Mesenchymal stem cell (in vitro differentiated cells and primary cell): ENCODE measurements around the gene RBM17. TPM values are rescaled to one million over a fixed set of nuclear protein-coding genes. Genes with fewer than 3 reads are reported as not detected.
"Not testable (repeated sequence)": the region's sequence is repeated elsewhere in the genome, so short reads cannot be mapped to it uniquely, and the experiment has no call there.

Experiments used
- DNase-seq: peaks from one replicate; pipeline ENCODE4 v3.0.0-alpha.2; 2013
- H2AFZ ChIP-seq: one replicate; pipeline ENCODE4 v1.6.1; 2013; ENCODE audit warnings: low read depth, mild to moderate bottlenecking, control low read depth, inconsistent platforms, low read length, moderate library complexity
- H2AK5ac ChIP-seq: 2 replicates; pipeline ENCODE4 v1.6.1; 2013; ENCODE audit warnings: low read length, moderate library complexity, mild to moderate bottlenecking, inconsistent platforms; ENCODE audit not compliant: severe bottlenecking
- H2BK120ac ChIP-seq: one replicate; pipeline ENCODE4 v1.6.1; 2013; ENCODE audit warnings: low read depth, mild to moderate bottlenecking, inconsistent platforms, low read length, moderate library complexity
- H2BK12ac ChIP-seq, 2 experiments: one replicate each; pipeline ENCODE4 v1.6.1; 2013; ENCODE audit warnings: inconsistent platforms in 2 of 2, low read length in 2 of 2, mild to moderate bottlenecking in 2 of 2, moderate library complexity in 2 of 2, control low read depth in 1 of 2
- H2BK15ac ChIP-seq: one replicate; pipeline ENCODE4 v1.6.1; 2013; ENCODE audit warnings: mild to moderate bottlenecking, low read depth, inconsistent platforms; ENCODE audit not compliant: poor library complexity, severe bottlenecking
- H2BK5ac ChIP-seq: 2 replicates; pipeline ENCODE4 v1.6.1; 2013; ENCODE audit warnings: low read depth, mild to moderate bottlenecking, low read length, control low read depth, inconsistent platforms; ENCODE audit not compliant: poor library complexity, severe bottlenecking
- H3K14ac ChIP-seq, 2 experiments: one replicate each; pipeline ENCODE4 v1.6.1; 2013; ENCODE audit warnings: inconsistent platforms in 2 of 2, low read length in 2 of 2, control low read depth in 1 of 2, mild to moderate bottlenecking in 1 of 2, moderate library complexity in 1 of 2
- H3K18ac ChIP-seq, 2 experiments: one replicate each; pipeline ENCODE4 v1.6.1; 2013; ENCODE audit warnings: inconsistent platforms in 2 of 2, low read length in 2 of 2, control low read depth in 1 of 2, low read depth in 1 of 2, mild to moderate bottlenecking in 1 of 2
- H3K23ac ChIP-seq, 2 experiments: one replicate each; pipeline ENCODE4 v1.6.1; 2013; ENCODE audit warnings: inconsistent platforms in 2 of 2, low read length in 2 of 2, mild to moderate bottlenecking in 2 of 2, moderate library complexity in 2 of 2, control low read depth in 1 of 2
- H3K27ac ChIP-seq: 2 replicates; pipeline ENCODE4 v1.5.1; 2013; ENCODE audit warnings: mild to moderate bottlenecking, moderate library complexity, low read length, control low read depth, inconsistent platforms; ENCODE audit not compliant: poor library complexity, severe bottlenecking
- H3K27me3 ChIP-seq, 2 experiments: 2 replicates each; pipeline versions ENCODE4 v1.6.1 to v1.7.0; 2013; ENCODE audit warnings: low read length in 2 of 2, mild to moderate bottlenecking in 2 of 2, moderate library complexity in 2 of 2, control low read depth in 1 of 2, inconsistent platforms in 1 of 2; ENCODE audit not compliant: control insufficient read depth in 1 of 2, insufficient read depth in 1 of 2
- H3K36me3 ChIP-seq, 2 experiments: 2 replicates each; pipeline versions ENCODE4 v1.6.1 to v1.7.0; 2013; ENCODE audit warnings: low read length in 2 of 2, control low read depth in 1 of 2, inconsistent platforms in 1 of 2, low read depth in 1 of 2, mild to moderate bottlenecking in 1 of 2; ENCODE audit not compliant: insufficient read depth in 2 of 2, control insufficient read depth in 1 of 2
- H3K4ac ChIP-seq, 2 experiments: one replicate each; pipeline ENCODE4 v1.6.1; 2013; ENCODE audit warnings: inconsistent platforms in 2 of 2, low read length in 2 of 2, mild to moderate bottlenecking in 2 of 2, moderate library complexity in 2 of 2, control low read depth in 1 of 2, low read depth in 1 of 2
- H3K4me1 ChIP-seq: 2 replicates; pipeline ENCODE4 v1.6.1; 2013; ENCODE audit warnings: low read depth, low read length, control low read depth; ENCODE audit not compliant: control insufficient read depth, insufficient read depth
- H3K4me2 ChIP-seq: 2 replicates; pipeline ENCODE4 v1.6.1; 2013; ENCODE audit warnings: low read length, mild to moderate bottlenecking, inconsistent platforms; ENCODE audit not compliant: poor library complexity, severe bottlenecking
- H3K4me3 ChIP-seq, 2 experiments: 2 replicates each; pipeline versions ENCODE4 v1.5.1 to v1.7.0; 2013; ENCODE audit warnings: low read length in 2 of 2, mild to moderate bottlenecking in 2 of 2, control low read depth in 1 of 2, low read depth in 1 of 2; ENCODE audit not compliant: insufficient read depth in 1 of 2
- H3K79me1 ChIP-seq: replicated peaks from 2 replicates; pipeline ENCODE4 v1.6.1; 2013; ENCODE audit warnings: mild to moderate bottlenecking, control low read depth, low read length, inconsistent platforms; ENCODE audit not compliant: poor library complexity, severe bottlenecking
- H3K9ac ChIP-seq: 2 replicates; pipeline ENCODE4 v1.7.0; 2013; ENCODE audit warnings: mild to moderate bottlenecking, low read length, moderate library complexity
- H3K9me3 ChIP-seq: 2 replicates; pipeline ENCODE4 v1.7.0; 2013; ENCODE audit warnings: mild to moderate bottlenecking, low read length; ENCODE audit not compliant: control insufficient read depth
- H4K8ac ChIP-seq: one replicate; pipeline ENCODE4 v1.6.1; 2013; ENCODE audit warnings: inconsistent platforms, mild to moderate bottlenecking, low read length, moderate library complexity
- H4K91ac ChIP-seq: one replicate; pipeline ENCODE4 v1.6.1; 2013; ENCODE audit warnings: mild to moderate bottlenecking, low read length, inconsistent platforms
- WGBS: methylation state at CpG from one replicate; pipeline ENCODE4 v1.1.7; 2013; ENCODE audit warnings: mixed read lengths; 5-methylcytosine and 5-hydroxymethylcytosine counted together
- polyA plus RNA-seq, 2 experiments: library from polyadenylated mRNA; stranded (reverse); fragments of 200-250 nt; gene quantifications; one replicate each; pipeline ENCODE4 v1.2.3, GENCODE V29; 2013

RBM17 gene, protein sequence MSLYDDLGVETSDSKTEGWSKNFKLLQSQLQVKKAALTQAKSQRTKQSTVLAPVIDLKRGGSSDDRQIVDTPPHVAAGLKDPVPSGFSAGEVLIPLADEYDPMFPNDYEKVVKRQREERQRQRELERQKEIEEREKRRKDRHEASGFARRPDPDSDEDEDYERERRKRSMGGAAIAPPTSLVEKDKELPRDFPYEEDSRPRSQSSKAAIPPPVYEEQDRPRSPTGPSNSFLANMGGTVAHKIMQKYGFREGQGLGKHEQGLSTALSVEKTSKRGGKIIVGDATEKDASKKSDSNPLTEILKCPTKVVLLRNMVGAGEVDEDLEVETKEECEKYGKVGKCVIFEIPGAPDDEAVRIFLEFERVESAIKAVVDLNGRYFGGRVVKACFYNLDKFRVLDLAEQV
- 78.5 TPM for polyA plus RNA-seq (2013, experiment 1 of 2)
- polyA plus RNA-seq (2013, experiment 2 of 2), result 73.5 TPM

DNA sequence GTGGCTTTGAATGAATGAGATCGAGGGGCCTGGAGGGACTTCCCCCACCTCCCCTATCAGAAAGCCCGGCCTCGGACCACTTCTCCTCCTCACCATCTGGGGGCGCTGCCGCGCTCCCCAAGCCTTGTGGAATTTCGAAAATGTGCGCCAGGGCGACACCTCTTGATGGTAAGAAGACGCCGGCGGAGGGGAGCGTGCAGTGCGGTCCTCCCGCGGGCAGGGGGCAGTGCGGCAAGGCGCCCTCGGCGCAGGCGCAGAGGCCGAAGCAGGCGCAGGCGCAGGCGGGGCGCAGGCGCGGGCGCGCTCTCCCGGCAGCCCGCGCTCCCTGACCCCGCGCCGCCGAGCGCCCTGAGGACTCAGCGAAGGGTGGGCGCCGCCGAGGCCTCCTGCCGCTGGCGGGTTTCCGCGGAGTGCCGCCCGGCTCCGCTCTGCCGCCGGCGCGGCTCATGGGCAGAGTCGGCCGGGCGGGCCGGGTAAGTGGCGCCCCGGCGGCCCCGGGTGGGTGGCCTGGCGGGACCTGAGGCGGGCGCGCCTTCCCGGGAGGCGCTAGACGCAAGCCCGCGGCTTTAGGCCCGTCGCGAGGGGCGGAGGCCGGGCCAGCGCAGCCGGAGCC lies at the start of gene RBM17:
RBM17 (plus strand) TSS at position 314 of the 613 bp plus-strand sequence. CDS start 8,032 bp downstream, outside the sequence.
- Histone ChIP-seq H2BK12ac (no peak within 1 kb of the TSS), H3K4ac (peak within 1 kb of the TSS; percentile 61 to 92), H3K14ac (peak within 1 kb of the TSS in 1 of 2 experiments; percentile 55), H3K4me2 (peak within 1 kb of the TSS; percentile 95), H3K4me3 (peak within 1 kb of the TSS; percentile 89 to 96), H2AFZ (peak within 1 kb of the TSS; percentile 69), H3K27me3 (peaks cover 0 to 4% of the 10 kb centered on the region in 2 experiments), H3K9me3 (no peaks in the 10 kb centered on the region), H2BK120ac (peak within 1 kb of the TSS; percentile 85), H3K36me3 (no peaks in the 10 kb centered on the region), H3K79me1 (no peaks in the 10 kb centered on the region), H3K27ac (peak within 1 kb of the TSS; percentile 37), H4K8ac (peak within 1 kb of the TSS; percentile 57), H4K91ac (peak within 1 kb of the TSS; percentile 66), H2BK15ac (no peak within 1 kb of the TSS), H2AK5ac (no peak within 1 kb of the TSS), H3K18ac (peak within 1 kb of the TSS; percentile 71 to 86), H3K9ac (peak within 1 kb of the TSS; percentile 91), H2BK5ac (peak within 1 kb of the TSS; percentile 71), H3K23ac (peak within 1 kb of the TSS in 1 of 2 experiments; percentile 80), H3K4me1 (peaks cover 7% of the 10 kb centered on the region)
- DNase-seq, result peak; percentile 92
- 0% methylated on average over 26 of the region's 77 CpGs for WGBS

DNA sequence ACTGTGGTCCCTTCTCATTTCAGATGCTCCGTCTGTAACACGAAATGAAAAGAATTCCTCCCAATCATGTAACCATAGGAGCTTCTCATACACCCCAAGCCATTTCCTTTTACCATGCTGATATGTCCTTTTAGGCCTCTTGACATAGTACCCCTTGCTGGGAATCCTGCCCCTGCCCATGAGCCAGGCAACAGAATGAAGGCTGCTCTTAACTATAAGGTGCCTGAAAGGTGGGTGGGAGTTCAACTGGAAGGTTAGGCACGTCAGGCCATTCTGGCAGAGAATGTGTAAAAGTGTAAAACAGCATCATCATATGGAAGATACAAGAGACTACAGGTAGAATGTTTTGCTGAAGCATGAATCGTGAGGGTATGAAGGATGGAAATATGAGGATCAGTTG lies 49.1 kb upstream of the RBM17 start:
- H2BK12ac ChIP-seq, result no peak overlapping the region
- H3K27me3 ChIP-seq, result peaks cover 8 to 10% of the 10 kb centered on the region in 2 experiments
- H3K4me2 ChIP-seq, result no peak overlapping the region
- H3K4me1 ChIP-seq, result no peaks in the 10 kb centered on the region
- no peak overlapping the region for H3K9ac ChIP-seq
- no peak overlapping the region for H3K27ac ChIP-seq
- H2BK5ac ChIP-seq, result no peak overlapping the region
- DNase-seq, result no peak
- no peak overlapping the region for H2BK120ac ChIP-seq
- H2AK5ac ChIP-seq, result no peak overlapping the region
- no peak overlapping the region for H4K8ac ChIP-seq
- H3K36me3 ChIP-seq, result no peaks in the 10 kb centered on the region
- no peaks in the 10 kb centered on the region for H3K79me1 ChIP-seq
- no peak overlapping the region for H4K91ac ChIP-seq
- H3K14ac ChIP-seq, result no peak overlapping the region
- whole genome bisulfite sequencing, result 84% methylated on average over 4 of the region's 4 CpGs
- no peak overlapping the region for H2AFZ ChIP-seq
- no peak overlapping the region for H3K18ac ChIP-seq
- H2BK15ac ChIP-seq, result no peak overlapping the region
- no peak overlapping the region for H3K4me3 ChIP-seq
- no peak overlapping the region for H3K4ac ChIP-seq
- H3K9me3 ChIP-seq, result no peaks in the 10 kb centered on the region
- no peak overlapping the region for H3K23ac ChIP-seq

DNA sequence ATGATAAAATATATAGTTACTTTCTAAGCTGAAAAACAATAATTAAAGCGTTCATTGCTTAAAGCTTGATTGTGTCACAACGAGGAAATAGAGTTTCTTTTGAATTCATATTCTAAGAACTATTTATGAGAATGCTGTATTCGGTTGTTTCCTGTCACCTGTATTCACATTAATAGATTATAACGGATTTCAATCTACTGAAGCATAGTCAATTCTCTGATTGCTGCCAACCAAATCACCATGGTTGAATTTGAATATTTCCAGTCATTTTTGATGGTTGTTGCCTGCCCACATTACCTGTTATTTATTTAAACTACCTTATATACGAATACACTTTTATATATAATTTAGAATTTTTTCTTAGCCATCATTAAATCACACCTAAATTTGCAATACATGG lies 48.6 kb upstream of the RBM17 start:
- no peak overlapping the region for H3K4ac ChIP-seq
- H3K27me3 ChIP-seq, result peaks cover 11 to 12% of the 10 kb centered on the region in 2 experiments
- no peaks in the 10 kb centered on the region for H3K79me1 ChIP-seq
- no peak overlapping the region for H4K8ac ChIP-seq
- no peak overlapping the region for H3K23ac ChIP-seq
- no peak for DNase-seq
- H2AK5ac ChIP-seq, result no peak overlapping the region
- H3K9me3 ChIP-seq, result no peaks in the 10 kb centered on the region
- H2BK5ac ChIP-seq, result no peak overlapping the region
- H3K18ac ChIP-seq, result no peak overlapping the region
- H2BK15ac ChIP-seq, result no peak overlapping the region
- no peak overlapping the region for H3K9ac ChIP-seq
- H2AFZ ChIP-seq, result no peak overlapping the region
- H2BK12ac ChIP-seq, result no peak overlapping the region
- no peak overlapping the region for H3K4me3 ChIP-seq
- no peak overlapping the region for H3K14ac ChIP-seq
- no peaks in the 10 kb centered on the region for H3K36me3 ChIP-seq
- no peak overlapping the region for H4K91ac ChIP-seq
- no peak overlapping the region for H3K27ac ChIP-seq
- WGBS, result 80% methylated on average over 5 of the region's 5 CpGs
- H3K4me1 ChIP-seq, result no peaks in the 10 kb centered on the region
- no peak overlapping the region for H2BK120ac ChIP-seq
- no peak overlapping the region for H3K4me2 ChIP-seq

DNA sequence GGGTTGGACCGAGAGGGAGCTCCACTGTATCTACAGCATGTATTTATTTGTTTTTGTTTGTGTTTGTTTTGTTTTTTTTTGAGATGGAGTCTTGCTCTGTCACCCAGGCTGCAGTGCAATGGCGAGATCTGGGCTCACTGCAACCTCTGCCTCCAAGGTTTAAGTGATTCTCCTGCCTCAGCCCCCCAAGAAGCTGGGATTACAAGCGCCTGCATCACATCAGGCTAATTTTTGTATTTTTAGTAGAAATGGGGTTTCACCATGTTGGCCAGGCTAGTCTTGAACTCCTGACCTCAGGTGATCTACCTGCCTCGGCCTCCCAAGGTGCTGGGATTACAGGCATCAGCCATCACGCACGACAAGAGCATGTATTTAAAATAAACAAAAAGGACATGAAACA lies 45.5 kb upstream of the RBM17 start:
- not testable (repeated sequence) for H2AK5ac ChIP-seq, H3K4me3 ChIP-seq, H3K27ac ChIP-seq, H2BK12ac ChIP-seq, H3K79me1 ChIP-seq, H4K8ac ChIP-seq, H3K4me1 ChIP-seq, H2AFZ ChIP-seq, H2BK5ac ChIP-seq, H3K9ac ChIP-seq, H3K36me3 ChIP-seq, H2BK120ac ChIP-seq, H3K4ac ChIP-seq, H2BK15ac ChIP-seq, H3K4me2 ChIP-seq, H3K23ac ChIP-seq, H3K9me3 ChIP-seq, DNase-seq, H3K18ac ChIP-seq, H4K91ac ChIP-seq, H3K14ac ChIP-seq
- WGBS, result 84% methylated on average over 4 of the region's 6 CpGs
- peaks cover 14 to 29% of the 10 kb centered on the region in 2 experiments for H3K27me3 ChIP-seq
